ENCODE results near the gene SYT4. TPM values are rescaled to one million over a fixed set of nuclear protein-coding genes. Genes with fewer than 3 reads are reported as not detected.

SYT4 gene
- total and polyA plus RNA-seq, 2 experiments from 2014 or later: 1.3 to 1.7 TPM

DNA sequence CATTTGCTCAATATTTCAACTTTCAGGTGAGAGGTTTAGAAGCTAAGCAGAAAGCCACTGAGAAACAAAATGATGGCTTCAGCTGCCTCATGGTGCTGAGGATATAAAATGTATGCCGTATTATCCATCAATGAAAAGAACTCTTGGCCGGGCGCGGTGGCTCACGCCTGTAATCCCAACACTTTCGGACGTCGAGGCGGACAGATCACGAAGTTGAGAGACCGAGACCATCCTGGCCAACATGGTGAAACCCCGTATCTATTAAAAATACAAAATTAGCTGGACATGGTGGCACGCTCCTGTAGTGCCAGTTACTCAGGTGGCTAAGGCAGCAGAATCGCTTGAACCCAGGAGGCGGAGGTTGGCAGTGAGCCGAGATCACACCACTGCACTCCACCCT, 6.0 kb upstream of the SYT4 start:
- 95% methylated on average over 16 of the region's 16 CpGs for WGBS (ENCODE audit: low lambda C conversion rate, missing lambda C conversion rate)

DNA sequence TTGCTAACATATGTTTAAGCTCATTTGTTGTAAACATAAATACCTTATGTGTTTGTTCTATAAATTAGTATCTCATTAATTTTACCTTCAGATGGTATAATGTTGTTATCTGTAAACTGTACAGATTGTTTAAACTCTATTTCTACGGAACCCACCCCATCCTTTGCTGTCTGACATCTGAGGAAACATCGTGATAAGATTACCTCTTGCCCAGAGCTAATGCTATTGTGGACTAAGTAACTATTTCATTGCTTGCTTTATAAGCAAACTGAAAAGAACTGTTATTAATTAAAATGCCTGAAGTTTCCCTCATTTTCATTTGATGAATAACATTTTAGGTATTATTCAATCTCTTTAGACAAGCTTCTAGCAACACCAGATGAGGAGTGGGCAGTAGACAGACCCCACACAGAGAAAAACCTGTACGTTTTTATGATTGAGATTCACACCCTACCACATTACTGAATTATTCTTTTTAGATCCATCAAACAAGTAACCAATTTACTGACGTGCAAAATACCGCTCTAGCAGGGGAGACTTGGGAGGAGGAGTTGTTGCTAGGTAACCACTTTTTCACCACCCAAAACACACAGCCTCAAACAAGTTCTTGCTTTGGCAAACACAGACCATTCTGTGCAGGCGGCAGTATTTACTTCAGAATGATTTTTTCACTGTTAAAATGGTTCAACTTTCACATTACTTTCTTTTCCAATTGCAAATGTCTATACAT, 1.9 kb upstream of the SYT4 start:
- Histone ChIP-seq H3K9me3 (ENCODE audit: low read depth) (no peaks in the 10 kb centered on the region), H4K20me1 (ENCODE audit: insufficient read depth, poor library complexity, severe bottlenecking) (no peaks in the 10 kb centered on the region), H3K36me3 (replicated peaks; ENCODE audit: insufficient read depth, low read depth) (no peaks in the 10 kb centered on the region), H3K79me2 (no peaks in the 10 kb centered on the region), H3K27me3 (peaks cover 16% of the 10 kb centered on the region), H3K9me2 (replicated peaks; ENCODE audit: insufficient read depth) (no peaks in the 10 kb centered on the region), H3K4me3 (no peak overlapping the region), H3K27ac (no peak overlapping the region), H3K4me2 (no peak overlapping the region), H3K4me1 (ENCODE audit: insufficient read depth) (no peaks in the 10 kb centered on the region), H2AFZ (no peak overlapping the region)
- DNase-seq (ENCODE audit: low spot score): peak; percentile 25
- TF ChIP-seq EZH2phosphoT487 (IDR thresholded peaks at IDR 0.05; ENCODE audit: low read depth, severe bottlenecking, unreplicated experiment) (no peak), EZH2 (IDR thresholded peaks at IDR 0.05; ENCODE audit: borderline replicate concordance) (no peak)
- TF ChIP-seq, protein P1, sequence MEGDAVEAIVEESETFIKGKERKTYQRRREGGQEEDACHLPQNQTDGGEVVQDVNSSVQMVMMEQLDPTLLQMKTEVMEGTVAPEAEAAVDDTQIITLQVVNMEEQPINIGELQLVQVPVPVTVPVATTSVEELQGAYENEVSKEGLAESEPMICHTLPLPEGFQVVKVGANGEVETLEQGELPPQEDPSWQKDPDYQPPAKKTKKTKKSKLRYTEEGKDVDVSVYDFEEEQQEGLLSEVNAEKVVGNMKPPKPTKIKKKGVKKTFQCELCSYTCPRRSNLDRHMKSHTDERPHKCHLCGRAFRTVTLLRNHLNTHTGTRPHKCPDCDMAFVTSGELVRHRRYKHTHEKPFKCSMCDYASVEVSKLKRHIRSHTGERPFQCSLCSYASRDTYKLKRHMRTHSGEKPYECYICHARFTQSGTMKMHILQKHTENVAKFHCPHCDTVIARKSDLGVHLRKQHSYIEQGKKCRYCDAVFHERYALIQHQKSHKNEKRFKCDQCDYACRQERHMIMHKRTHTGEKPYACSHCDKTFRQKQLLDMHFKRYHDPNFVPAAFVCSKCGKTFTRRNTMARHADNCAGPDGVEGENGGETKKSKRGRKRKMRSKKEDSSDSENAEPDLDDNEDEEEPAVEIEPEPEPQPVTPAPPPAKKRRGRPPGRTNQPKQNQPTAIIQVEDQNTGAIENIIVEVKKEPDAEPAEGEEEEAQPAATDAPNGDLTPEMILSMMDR (IDR thresholded peaks at IDR 0.05; ENCODE audit: poor library complexity): no peak
- WGBS (ENCODE audit: low lambda C conversion rate, missing lambda C conversion rate): 11% methylated on average over 6 of the region's 6 CpGs

More for the DNA sequence above, 6.0 kb upstream of the SYT4 start:
- Histone ChIP-seq H3K9me2 (replicated peaks; ENCODE audit: insufficient read depth) (no peaks in the 10 kb centered on the region), H3K36me3 (replicated peaks; ENCODE audit: insufficient read depth, low read depth) (no peaks in the 10 kb centered on the region), H3K4me1 (ENCODE audit: insufficient read depth) (no peaks in the 10 kb centered on the region), H3K4me2 (no peak overlapping the region), H3K79me2 (no peaks in the 10 kb centered on the region), H3K4me3 (no peak overlapping the region), H3K27me3 (peaks cover 8% of the 10 kb centered on the region), H4K20me1 (ENCODE audit: insufficient read depth, poor library complexity, severe bottlenecking) (no peaks in the 10 kb centered on the region), H3K9me3 (ENCODE audit: low read depth) (no peaks in the 10 kb centered on the region), H3K27ac (no peak overlapping the region), H2AFZ (no peak overlapping the region)
- TF ChIP-seq, protein P1 (IDR thresholded peaks at IDR 0.05; ENCODE audit: poor library complexity): no peak
- TF ChIP-seq EZH2 (IDR thresholded peaks at IDR 0.05; ENCODE audit: borderline replicate concordance) (no peak), EZH2phosphoT487 (IDR thresholded peaks at IDR 0.05; ENCODE audit: low read depth, severe bottlenecking, unreplicated experiment) (no peak)
- no peak for DNase-seq (ENCODE audit: low spot score)

DNA sequence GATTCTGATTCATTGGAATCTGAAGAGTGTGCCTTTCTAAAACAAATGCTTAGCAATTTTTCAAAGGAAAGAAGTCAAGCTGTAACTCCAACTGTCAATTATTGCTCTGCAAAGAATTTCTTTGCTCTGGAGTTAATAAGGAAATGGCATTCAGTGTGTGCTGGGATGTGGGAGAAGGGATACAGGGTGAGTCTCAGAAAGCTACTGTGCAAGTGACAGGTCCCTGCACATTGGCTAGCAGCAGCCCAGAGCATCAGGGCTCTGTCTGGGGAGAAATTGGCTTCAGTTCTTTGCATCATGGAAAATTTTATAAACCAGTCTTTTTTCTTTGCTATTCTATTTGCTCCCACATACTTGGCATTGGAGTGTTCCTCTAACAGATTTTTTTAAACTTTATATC, 1.1 kb upstream of the SYT4 start:
- no peaks in the 10 kb centered on the region for H3K9me2 ChIP-seq (replicated peaks; ENCODE audit: insufficient read depth)
- TF ChIP-seq, protein P1 (IDR thresholded peaks at IDR 0.05; ENCODE audit: poor library complexity): no peak
- TF ChIP-seq EZH2 (IDR thresholded peaks at IDR 0.05; ENCODE audit: borderline replicate concordance) (no peak), EZH2phosphoT487 (IDR thresholded peaks at IDR 0.05; ENCODE audit: low read depth, severe bottlenecking, unreplicated experiment) (no peak)
- H3K4me3 ChIP-seq: no peak overlapping the region

More for the DNA sequence above, 1.1 kb upstream of the SYT4 start:
- no peak overlapping the region for H3K27ac ChIP-seq
- H3K9me3 ChIP-seq (ENCODE audit: low read depth): no peaks in the 10 kb centered on the region
- no peak overlapping the region for H2AFZ ChIP-seq
- DNase-seq (ENCODE audit: low spot score): no peak
- no peaks in the 10 kb centered on the region for H3K4me1 ChIP-seq (ENCODE audit: insufficient read depth)
- H3K27me3 ChIP-seq: peaks cover 16% of the 10 kb centered on the region
- no peaks in the 10 kb centered on the region for H3K79me2 ChIP-seq
- H3K4me2 ChIP-seq: no peak overlapping the region
- no peaks in the 10 kb centered on the region for H4K20me1 ChIP-seq (ENCODE audit: insufficient read depth, poor library complexity, severe bottlenecking)
- H3K36me3 ChIP-seq (replicated peaks; ENCODE audit: insufficient read depth, low read depth): no peaks in the 10 kb centered on the region
